Osteocyte (in vitro differentiated cells): ENCODE data around the gene CDH13. TPM values are rescaled to one million over a fixed set of nuclear protein-coding genes. Genes with fewer than 3 reads are reported as not detected.
A peak's percentile ranks its signal among the peaks of the same experiment; 100 is the strongest.

Experiments used
- DNase-seq: peaks from one replicate; pipeline ENCODE4 v3.0.0; 2021; ENCODE audit warnings: mixed read lengths; ENCODE audit not compliant: unreplicated experiment; ENCODE audit errors: extremely low spot score
- H3K27ac Mint-ChIP-seq: one replicate; pipeline ENCODE4 v1.8.0; 2021; ENCODE audit warnings: mild to moderate bottlenecking, mixed read lengths; ENCODE audit not compliant: unreplicated experiment
- H3K27me3 Mint-ChIP-seq: one replicate; pipeline ENCODE4 v1.8.0; 2021; ENCODE audit warnings: mixed read lengths; ENCODE audit not compliant: unreplicated experiment
- H3K36me3 Mint-ChIP-seq: one replicate; pipeline ENCODE4 v1.8.0; 2021; ENCODE audit warnings: mixed read lengths; ENCODE audit not compliant: unreplicated experiment
- H3K4me1 Mint-ChIP-seq: one replicate; pipeline ENCODE4 v1.8.0; 2021; ENCODE audit warnings: mixed read lengths; ENCODE audit not compliant: unreplicated experiment
- H3K4me3 Mint-ChIP-seq: one replicate; pipeline ENCODE4 v1.8.0; 2021; ENCODE audit warnings: mild to moderate bottlenecking, moderate library complexity, mixed read lengths; ENCODE audit not compliant: unreplicated experiment
- H3K9me3 Mint-ChIP-seq: one replicate; pipeline ENCODE4 v1.8.0; 2021; ENCODE audit warnings: mixed read lengths; ENCODE audit not compliant: unreplicated experiment
- total RNA-seq: library from RNA; stranded (reverse); gene quantifications from 2 replicates; pipeline ENCODE4 v1.2.1, GENCODE V29; 2021
- TF ChIP-seq, protein P1 (sequence below): fragments of 200-600 bp; sonication (generic); IDR thresholded peaks from 2 replicates; pipeline ENCODE4 v1.5.0; 2021; ENCODE audit warnings: antibody characterized with exemption, mild to moderate bottlenecking, moderate library complexity

Gene CDH13
- total RNA-seq, 1 donor from 2014 or later, result 27.0 TPM

DNA sequence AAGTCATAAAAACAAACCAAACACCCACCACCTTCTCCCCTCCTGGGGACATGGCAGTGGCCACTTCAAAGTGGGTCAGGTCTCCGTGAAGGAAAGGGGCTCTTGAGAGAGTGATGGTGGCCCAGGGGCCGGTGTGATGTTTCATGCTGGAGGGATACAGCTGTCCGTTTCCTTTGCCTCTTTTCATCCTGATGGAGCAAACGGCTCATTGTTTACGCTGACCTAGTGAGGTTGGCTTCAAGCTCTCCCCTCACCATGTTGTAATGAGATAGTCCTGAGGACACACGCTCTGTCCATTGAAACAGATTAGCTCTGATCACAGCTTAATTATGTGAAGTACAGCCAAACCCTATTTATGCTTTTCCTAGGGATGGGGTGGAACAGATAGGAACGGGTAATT lies 34.2 kb downstream of the CDH13 start:
- no peaks in the 10 kb centered on the region for H3K9me3 Mint-ChIP-seq
- no peak overlapping the region for H3K4me3 Mint-ChIP-seq
- no peak for DNase-seq
- TF ChIP-seq, protein P1, sequence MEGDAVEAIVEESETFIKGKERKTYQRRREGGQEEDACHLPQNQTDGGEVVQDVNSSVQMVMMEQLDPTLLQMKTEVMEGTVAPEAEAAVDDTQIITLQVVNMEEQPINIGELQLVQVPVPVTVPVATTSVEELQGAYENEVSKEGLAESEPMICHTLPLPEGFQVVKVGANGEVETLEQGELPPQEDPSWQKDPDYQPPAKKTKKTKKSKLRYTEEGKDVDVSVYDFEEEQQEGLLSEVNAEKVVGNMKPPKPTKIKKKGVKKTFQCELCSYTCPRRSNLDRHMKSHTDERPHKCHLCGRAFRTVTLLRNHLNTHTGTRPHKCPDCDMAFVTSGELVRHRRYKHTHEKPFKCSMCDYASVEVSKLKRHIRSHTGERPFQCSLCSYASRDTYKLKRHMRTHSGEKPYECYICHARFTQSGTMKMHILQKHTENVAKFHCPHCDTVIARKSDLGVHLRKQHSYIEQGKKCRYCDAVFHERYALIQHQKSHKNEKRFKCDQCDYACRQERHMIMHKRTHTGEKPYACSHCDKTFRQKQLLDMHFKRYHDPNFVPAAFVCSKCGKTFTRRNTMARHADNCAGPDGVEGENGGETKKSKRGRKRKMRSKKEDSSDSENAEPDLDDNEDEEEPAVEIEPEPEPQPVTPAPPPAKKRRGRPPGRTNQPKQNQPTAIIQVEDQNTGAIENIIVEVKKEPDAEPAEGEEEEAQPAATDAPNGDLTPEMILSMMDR, result no peak
- H3K27ac Mint-ChIP-seq, result peak overlapping the region; percentile 18
- H3K27me3 Mint-ChIP-seq, result no peaks in the 10 kb centered on the region
- H3K36me3 Mint-ChIP-seq, result no peaks in the 10 kb centered on the region
- H3K4me1 Mint-ChIP-seq, result peaks cover 46% of the 10 kb centered on the region

DNA sequence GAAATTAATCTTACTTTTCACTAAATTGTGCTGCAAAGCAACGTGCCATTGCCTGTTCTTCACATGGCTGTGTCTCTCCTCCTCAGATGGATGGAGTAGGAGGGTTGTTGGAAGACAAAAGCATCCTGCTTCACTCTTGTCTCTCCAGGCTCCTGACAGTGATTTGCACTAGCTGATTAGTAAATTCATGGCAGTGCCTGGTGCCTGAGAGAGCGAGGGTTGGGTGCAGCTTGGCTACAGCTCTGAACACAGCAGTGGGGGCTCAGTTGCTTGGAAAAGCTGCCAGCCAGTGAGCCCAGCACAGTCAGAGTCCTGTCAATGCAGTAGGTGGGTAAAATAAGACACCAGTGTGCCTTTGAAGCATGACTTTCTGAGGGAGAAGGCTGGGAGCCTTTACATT lies 37.4 kb downstream of the CDH13 start:
- Mint-ChIP-seq H3K9me3 (no peaks in the 10 kb centered on the region), H3K4me1 (peaks cover 14% of the 10 kb centered on the region)
- TF ChIP-seq, protein P1, result no peak

DNA sequence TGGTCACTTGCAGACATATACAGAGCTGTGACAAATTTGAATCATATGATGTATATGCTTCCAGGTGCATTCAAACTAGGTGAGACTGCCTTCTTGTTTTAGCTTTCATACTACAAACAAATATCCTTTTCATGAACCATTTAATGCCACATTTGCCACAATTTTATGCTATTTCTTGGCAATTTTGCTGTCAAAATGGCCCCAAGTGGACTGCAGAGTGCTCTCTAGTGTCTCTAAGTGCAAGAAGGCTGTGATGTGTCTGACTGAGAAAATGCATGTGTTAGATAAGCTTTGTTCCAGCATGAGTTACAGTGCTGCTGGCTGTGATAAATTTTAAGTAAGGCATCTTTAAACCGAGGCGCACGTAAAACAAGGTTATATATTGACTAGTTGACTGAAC lies 38.3 kb downstream of the CDH13 start:
- no peak overlapping the region for H3K27ac Mint-ChIP-seq
- no peaks in the 10 kb centered on the region for H3K27me3 Mint-ChIP-seq
- no peaks in the 10 kb centered on the region for H3K9me3 Mint-ChIP-seq
- H3K4me3 Mint-ChIP-seq, result no peak overlapping the region
- no peaks in the 10 kb centered on the region for H3K36me3 Mint-ChIP-seq
- no peak for DNase-seq
- peaks cover 7% of the 10 kb centered on the region for H3K4me1 Mint-ChIP-seq
- TF ChIP-seq, protein P1, result no peak

More for the DNA sequence above, 37.4 kb downstream of the CDH13 start:
- H3K27ac Mint-ChIP-seq, result no peak overlapping the region
- no peak overlapping the region for H3K4me3 Mint-ChIP-seq
- no peaks in the 10 kb centered on the region for H3K27me3 Mint-ChIP-seq
- H3K36me3 Mint-ChIP-seq, result no peaks in the 10 kb centered on the region
- no peak for DNase-seq

DNA sequence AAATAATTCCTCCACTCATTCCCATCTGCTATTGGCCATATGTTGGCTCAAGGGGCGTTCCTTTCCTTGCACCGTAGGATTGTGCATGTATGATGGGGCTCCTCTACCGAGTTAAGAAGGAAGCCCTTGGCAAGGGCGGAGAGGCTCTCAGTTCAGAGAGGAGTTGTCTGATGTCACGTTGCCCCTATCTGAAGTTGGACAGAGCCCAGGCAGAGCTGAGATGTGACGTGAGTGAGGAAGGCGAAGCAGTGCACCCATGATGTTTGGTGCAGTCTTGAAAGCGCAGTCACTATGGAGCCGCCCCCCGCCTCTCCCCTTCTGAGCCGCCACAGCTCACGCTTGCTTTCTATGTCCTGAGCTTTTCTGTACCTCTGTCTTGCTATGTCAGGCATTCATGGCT lies 40.7 kb downstream of the CDH13 start:
- TF ChIP-seq, protein P1, result no peak
- H3K27me3 Mint-ChIP-seq, result no peaks in the 10 kb centered on the region
- H3K36me3 Mint-ChIP-seq, result no peaks in the 10 kb centered on the region
- DNase-seq, result no peak
- no peaks in the 10 kb centered on the region for H3K4me1 Mint-ChIP-seq
- H3K27ac Mint-ChIP-seq, result no peak overlapping the region
- no peak overlapping the region for H3K4me3 Mint-ChIP-seq
- no peaks in the 10 kb centered on the region for H3K9me3 Mint-ChIP-seq

DNA sequence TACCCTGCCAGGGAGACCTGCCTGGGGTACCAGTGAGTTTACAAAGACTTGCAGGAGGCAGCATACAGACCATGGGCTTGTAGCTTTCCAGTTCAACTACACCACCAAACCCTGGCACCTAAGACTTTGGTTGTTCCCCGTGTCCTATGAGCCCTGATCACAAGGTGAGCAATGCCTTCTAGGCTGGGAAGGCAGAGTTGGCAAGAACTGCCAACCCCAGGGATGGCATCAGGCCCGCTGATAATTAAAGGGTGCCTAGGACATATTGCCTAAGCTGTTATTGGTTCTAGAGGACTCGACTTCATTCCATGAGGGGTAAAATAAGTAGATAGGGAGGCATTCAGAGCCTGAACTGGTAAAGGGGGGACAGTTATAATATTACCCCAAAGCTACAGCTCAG lies 41.3 kb downstream of the CDH13 start:
- Mint-ChIP-seq H3K4me1 (no peaks in the 10 kb centered on the region), H3K9me3 (no peaks in the 10 kb centered on the region), H3K36me3 (no peaks in the 10 kb centered on the region), H3K27ac (no peak overlapping the region), H3K4me3 (no peak overlapping the region), H3K27me3 (no peaks in the 10 kb centered on the region)
- no peak for DNase-seq
- TF ChIP-seq, protein P1, result no peak
